WI38 (cell line): Measurements from ENCODE around the gene SCARF2.
A peak's percentile ranks its signal among the peaks of the same experiment; 100 is the strongest.
"Not testable (repeated sequence)": the region's sequence is repeated elsewhere in the genome, so short reads cannot be mapped to it uniquely, and the experiment has no call there.

Experiments used
- H3K4me3 ChIP-seq: 2 replicates; pipeline ENCODE4 v1.5.1; 2011; ENCODE audit warnings: low read depth, mild to moderate bottlenecking, control low read depth, low read length
- CTCF ChIP-seq: IDR thresholded peaks from 2 replicates; pipeline ENCODE4 v1.5.1; 2012; ENCODE audit warnings: low read depth, mild to moderate bottlenecking, control low read depth, low read length

Gene SCARF2

GRCh38 chr22:20457506-20458240 is 20.0 kb upstream of the SCARF2 start:
- H3K4me3 ChIP-seq, result no peak overlapping the region
- TF ChIP-seq CTCF, result no peak

- no peak for TF ChIP-seq CTCF
- no peak overlapping the region for H3K4me3 ChIP-seq
Measured at GRCh38 chr22:20456722-20457076, 19.1 kb upstream of the SCARF2 start.

- peak; percentile 92 for TF ChIP-seq CTCF
- H3K4me3 ChIP-seq, result no peak overlapping the region
Measured at GRCh38 chr22:20456064-20456721, 18.6 kb upstream of the SCARF2 start.

- no peak overlapping the region for H3K4me3 ChIP-seq
- TF ChIP-seq CTCF, result no peak
Measured at GRCh38 chr22:20455709-20456063, 18.1 kb upstream of the SCARF2 start.

DNA sequence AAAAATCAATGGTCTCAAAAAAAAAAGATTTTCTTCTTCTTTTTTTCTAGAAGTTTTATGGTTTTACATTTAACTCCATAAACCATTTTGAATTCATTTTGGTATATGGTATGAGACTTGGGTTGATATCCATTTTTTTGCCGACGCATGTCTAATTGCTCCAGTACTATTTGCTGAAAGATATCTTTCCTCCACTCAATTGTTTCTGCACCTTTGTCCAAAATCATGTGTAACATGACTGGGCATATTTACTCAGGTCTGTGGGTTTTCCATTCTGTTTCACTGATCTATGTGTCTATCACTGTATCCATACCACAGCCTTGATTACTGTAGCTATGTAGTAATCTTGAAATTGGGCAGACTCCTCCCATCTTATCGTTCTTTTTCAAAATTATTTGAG is 15.6 kb upstream of the SCARF2 start:
- no peak overlapping the region for H3K4me3 ChIP-seq
- no peak for TF ChIP-seq CTCF

DNA sequence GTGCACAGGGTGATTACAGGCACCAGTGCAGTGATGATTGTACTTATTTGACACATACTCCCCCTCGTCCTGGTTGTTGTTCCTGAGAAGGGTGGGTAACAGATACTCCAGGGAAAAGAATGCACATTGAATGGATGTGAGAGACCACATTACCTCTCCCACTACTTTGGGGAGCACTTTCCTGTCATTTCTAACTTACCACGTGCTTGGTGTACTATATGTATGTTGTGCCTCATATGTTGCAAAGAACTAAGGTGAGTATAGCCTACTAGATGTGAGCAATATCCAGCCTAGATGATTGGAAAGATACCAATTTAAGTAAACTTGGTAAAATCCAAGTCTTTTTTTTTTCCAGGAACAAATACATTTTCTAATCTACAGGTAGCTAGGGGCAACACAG is 14.3 kb upstream of the SCARF2 start:
- H3K4me3 ChIP-seq, result no peak overlapping the region
- no peak for TF ChIP-seq CTCF

DNA sequence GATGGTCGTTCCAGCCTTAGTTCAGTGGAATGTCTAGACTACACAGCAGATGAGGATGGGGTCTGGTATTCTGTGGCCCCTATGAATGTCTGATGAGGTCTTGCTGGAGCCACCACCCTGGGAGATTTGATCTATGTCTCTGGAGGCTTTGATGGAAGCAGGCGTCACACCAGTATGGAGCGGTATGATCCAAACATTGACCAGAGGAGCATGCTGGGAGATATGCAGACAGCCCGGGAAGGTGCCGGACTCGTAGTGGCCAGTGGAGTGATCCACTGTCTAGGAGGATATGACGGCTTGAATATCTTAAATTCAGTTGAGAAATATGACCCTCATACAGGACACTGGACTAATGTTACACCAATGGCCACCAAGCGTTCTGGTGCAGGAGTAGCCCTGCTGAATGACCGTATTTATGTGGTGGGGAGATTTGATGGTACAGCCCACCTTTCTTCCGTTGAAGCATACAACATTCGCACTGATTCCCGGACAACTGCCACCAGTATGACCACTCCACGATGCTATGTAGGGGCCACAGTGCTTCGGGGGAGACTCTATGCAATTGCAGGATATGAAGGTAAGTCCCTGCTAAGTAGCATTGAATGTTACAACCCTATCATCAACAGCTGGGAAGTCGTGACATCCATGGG is 13.6 kb upstream of the SCARF2 start:
- not testable (repeated sequence) for H3K4me3 ChIP-seq
